Epithelial cell of proximal tubule (primary cell): ENCODE results near the gene INTS12. TPM values are rescaled to one million over a fixed set of nuclear protein-coding genes. Genes with fewer than 3 reads are reported as not detected.
"Not testable (repeated sequence)": the region's sequence is repeated elsewhere in the genome, so short reads cannot be mapped to it uniquely, and the experiment has no call there.

ENCODE experiments used
- DNase-seq: peaks from one replicate; pipeline ENCODE4 v3.0.0-alpha.2; 2011; ENCODE audit warnings: low read depth
- H3K4me3 ChIP-seq: 2 replicates; pipeline ENCODE4 v1.5.1; 2011; ENCODE audit warnings: low read depth, mild to moderate bottlenecking, low read length
- total RNA-seq: library from RNA; depleted of rRNA; stranded (reverse); fragments of >200 nt; gene quantifications from 2 replicates; pipeline ENCODE4 v1.2.3, GENCODE V29; 2015
- TF ChIP-seq, protein P1 (sequence below): conservative IDR thresholded peaks from 2 replicates; pipeline ENCODE4 v1.5.1; 2012; ENCODE audit warnings: low read depth, mild to moderate bottlenecking, low read length

Gene INTS12, protein sequence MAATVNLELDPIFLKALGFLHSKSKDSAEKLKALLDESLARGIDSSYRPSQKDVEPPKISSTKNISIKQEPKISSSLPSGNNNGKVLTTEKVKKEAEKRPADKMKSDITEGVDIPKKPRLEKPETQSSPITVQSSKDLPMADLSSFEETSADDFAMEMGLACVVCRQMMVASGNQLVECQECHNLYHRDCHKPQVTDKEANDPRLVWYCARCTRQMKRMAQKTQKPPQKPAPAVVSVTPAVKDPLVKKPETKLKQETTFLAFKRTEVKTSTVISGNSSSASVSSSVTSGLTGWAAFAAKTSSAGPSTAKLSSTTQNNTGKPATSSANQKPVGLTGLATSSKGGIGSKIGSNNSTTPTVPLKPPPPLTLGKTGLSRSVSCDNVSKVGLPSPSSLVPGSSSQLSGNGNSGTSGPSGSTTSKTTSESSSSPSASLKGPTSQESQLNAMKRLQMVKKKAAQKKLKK
- 9.1 and 15.4 TPM in 2 replicates for total RNA-seq

DNA sequence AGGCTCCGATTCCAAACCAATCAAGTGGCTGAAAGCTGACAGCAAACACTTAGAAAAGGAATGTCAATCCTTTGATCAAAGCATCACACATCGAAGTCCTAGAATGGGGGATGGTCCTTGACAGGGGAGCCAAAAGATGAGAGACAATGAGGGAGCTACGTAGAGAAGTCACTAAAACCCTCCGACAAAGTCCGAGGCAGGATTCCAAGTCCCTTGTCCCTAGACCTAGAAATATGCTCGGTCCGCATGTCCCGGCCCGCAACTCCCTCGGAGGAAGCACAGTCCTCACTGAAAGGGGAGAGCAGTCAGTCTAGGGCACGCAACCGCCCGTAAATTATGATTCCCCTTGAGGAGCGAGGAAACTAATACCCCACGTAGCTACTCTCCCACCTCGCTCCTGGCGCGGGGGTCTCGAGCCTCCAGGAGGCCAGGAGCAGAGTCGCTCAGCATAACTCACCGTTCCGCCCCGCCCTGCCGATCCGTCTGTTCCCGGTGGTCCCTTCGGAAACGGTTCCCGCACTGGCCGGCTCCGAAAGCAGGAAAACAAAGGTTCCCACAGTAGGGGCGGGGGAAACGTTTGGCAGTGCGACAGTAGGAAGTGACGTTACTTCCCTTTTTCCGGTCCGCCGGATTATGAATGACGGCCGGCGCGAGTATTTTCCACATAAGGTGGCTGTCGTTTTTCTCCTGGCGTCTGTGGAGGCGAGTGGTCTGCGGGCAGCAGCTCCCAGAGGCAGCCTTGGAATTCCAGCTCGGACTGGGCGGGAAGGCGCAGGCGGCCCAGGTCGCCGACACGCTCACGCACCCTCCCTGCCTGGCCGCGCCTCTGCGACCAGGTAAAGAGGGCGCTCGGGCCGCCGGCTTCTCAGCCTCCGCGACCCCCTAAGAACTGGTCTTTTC is at the start of gene INTS12, which contains the start of gene GSTCD:
TSS of gene INTS12 (minus strand) at position 509 of the 900 bp plus-strand sequence. CDS start 8,684 bp downstream, outside the sequence.
TSS of gene GSTCD (plus strand) at position 604 of the 900 bp plus-strand sequence. CDS start 8,830 bp downstream, outside the sequence.
- peak; percentile 71 for DNase-seq
- TF ChIP-seq, protein P1, sequence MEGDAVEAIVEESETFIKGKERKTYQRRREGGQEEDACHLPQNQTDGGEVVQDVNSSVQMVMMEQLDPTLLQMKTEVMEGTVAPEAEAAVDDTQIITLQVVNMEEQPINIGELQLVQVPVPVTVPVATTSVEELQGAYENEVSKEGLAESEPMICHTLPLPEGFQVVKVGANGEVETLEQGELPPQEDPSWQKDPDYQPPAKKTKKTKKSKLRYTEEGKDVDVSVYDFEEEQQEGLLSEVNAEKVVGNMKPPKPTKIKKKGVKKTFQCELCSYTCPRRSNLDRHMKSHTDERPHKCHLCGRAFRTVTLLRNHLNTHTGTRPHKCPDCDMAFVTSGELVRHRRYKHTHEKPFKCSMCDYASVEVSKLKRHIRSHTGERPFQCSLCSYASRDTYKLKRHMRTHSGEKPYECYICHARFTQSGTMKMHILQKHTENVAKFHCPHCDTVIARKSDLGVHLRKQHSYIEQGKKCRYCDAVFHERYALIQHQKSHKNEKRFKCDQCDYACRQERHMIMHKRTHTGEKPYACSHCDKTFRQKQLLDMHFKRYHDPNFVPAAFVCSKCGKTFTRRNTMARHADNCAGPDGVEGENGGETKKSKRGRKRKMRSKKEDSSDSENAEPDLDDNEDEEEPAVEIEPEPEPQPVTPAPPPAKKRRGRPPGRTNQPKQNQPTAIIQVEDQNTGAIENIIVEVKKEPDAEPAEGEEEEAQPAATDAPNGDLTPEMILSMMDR: no peak
- H3K4me3 ChIP-seq: peak within 1 kb of the TSS; percentile 86

DNA sequence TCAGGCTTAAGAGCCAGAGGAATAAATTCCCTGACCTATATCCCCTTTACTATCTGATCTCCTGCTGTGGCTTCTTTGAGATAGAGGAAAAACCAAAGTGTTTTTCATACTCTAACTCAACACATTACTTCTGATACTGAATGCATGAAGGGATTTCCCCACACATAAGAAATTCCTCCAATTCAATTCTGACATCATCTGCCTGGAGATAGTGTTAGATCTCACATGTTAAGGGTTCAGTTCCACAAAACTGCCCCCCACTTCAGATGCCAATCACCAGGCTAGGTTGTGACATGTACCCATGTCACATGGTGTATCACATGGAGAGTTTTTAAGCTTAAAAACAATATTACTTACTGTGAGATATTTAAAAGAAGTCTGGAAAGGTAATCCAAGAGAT is 46.9 kb upstream of the INTS12 start:
- TF ChIP-seq, protein P1: no peak
- no peak overlapping the region for H3K4me3 ChIP-seq
- peak; percentile 7 for DNase-seq

DNA sequence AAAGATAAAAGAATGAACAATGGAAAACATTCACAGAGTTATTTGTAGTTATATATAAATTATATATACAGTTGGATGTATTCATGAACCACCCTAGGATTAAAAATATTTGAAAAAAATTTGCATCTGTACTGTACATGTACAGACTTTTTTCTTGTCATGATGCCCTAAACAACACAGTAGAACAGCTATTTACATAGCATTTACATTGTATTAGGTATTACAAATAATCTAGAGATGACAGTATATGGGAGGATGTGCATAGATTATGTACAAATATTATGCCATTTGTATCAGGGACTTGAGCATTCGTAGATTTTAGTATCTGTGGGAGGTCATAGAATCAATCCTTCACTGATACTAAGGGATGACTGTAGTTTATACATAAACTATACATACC is 44.9 kb upstream of the INTS12 start:
- TF ChIP-seq, protein P1: no peak
- H3K4me3 ChIP-seq: no peak overlapping the region
- DNase-seq: no peak

DNA sequence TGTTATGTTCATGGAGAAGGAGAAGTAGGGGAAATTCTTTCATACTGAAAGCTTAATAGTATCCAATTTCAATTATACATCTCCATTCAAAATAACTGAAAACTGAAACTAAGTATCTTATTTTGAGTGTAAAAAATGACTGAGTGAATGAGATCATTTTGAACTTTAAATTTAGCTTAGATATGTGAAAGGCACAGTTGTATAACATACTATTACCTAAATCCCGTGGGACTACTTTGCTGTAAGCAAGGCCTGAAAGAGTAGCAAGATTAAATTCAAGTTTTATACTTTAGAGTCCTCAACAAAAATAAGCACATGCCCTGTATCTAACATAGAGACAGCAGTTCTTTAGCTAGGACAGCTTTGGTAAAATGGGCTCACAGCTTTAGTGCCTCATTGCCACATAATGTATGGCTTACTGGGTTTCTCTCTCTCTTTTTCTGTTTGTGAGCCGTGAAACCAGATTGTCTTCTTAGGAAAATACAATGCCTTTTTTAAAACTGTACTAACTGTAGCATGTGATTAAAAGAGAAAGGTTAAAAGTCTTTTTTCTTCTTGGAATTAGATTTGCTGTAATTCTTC is 43.3 kb upstream of the INTS12 start:
- H3K4me3 ChIP-seq: no peak overlapping the region
- TF ChIP-seq, protein P1: no peak
- no peak for DNase-seq

DNA sequence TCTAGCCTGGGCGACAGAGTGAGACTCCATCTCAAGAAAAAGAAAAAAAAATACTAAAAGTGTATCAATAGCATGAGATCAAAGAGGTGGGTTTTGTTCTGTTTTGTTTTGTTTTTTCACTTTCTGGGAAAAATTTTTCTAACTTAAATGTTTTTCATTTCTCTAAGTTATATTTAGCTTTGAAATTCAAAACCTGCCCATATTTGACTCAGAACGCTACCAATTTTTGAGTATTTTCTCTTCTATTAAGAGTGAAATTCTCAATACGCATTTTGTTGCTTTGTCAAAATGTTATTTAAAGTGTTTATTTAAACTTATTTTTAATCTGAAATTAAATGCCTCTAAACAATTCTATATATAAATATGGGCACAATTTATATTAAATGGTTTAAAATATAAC is 39.7 kb upstream of the INTS12 start:
- TF ChIP-seq, protein P1: no peak
- H3K4me3 ChIP-seq: no peak overlapping the region
- no peak for DNase-seq

DNA sequence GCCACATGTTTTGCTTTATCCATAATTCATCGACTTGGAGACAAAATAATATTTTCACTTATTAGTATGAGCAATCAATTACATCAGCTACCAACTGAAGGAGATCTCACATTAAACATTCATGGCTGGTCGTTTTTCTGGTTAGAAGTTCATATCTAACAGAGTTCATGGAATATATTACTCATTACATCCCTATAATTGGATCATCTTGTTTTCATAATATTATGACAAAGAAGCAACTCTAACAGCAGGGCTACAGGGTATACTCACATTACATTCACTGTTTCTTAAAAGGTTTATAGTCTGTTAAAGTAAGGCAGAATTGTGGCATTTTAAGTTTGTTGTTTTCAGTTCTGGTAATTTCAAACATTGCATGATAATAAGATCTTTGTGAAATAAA is 33.1 kb upstream of the INTS12 start:
- TF ChIP-seq, protein P1: no peak
- no peak overlapping the region for H3K4me3 ChIP-seq
- DNase-seq: no peak

DNA sequence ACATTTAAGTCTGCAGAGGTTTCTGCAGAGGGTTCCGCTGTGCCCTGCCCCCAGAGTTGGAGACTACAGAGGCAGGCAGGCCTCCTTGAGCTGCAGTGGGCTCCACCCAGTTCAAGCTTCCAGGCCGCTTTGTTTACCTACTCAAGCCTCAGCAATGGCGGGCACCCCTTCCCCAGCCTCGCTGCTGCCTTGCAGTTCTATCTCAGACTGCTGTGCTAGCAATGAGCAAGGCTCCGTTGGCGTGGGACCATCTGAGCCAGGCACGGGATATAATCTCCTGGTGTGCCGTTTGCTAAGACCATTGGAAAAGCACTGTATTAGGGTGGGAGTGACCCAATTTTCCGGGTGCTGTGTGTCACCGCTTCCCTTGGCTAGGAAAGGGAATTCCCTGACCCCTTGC is 26.7 kb upstream of the INTS12 start:
- H3K4me3 ChIP-seq, DNase-seq: not testable (repeated sequence)

DNA sequence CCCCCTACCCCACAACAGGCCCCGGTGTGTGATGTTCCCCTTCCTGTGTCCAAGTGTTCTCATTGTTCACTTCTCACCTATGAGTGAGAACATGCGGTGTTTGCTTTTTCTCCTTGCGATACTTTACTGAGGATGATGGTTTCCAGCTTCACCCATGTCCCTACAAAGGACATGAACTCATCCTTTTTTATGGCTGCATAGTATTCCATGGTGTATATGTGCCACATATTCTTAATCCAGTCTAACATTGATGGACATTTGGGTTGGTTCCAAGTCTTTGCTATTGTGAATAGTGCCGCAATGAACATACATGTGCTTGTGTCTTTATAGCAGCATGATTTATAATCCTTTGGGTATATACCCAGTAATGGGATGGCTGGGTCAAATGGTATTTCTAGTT is 21.4 kb upstream of the INTS12 start:
- DNase-seq, H3K4me3 ChIP-seq: not testable (repeated sequence)
